ENCODE data around the gene PAIP1. TPM values are rescaled to one million over a fixed set of nuclear protein-coding genes. Genes with fewer than 3 reads are reported as not detected.
"Not testable (repeated sequence)": the region's sequence is repeated elsewhere in the genome, so short reads cannot be mapped to it uniquely, and the experiment has no call there.

Gene PAIP1
- total RNA-seq, 1 donor from 2014 or later, result 88.2 TPM

DNA sequence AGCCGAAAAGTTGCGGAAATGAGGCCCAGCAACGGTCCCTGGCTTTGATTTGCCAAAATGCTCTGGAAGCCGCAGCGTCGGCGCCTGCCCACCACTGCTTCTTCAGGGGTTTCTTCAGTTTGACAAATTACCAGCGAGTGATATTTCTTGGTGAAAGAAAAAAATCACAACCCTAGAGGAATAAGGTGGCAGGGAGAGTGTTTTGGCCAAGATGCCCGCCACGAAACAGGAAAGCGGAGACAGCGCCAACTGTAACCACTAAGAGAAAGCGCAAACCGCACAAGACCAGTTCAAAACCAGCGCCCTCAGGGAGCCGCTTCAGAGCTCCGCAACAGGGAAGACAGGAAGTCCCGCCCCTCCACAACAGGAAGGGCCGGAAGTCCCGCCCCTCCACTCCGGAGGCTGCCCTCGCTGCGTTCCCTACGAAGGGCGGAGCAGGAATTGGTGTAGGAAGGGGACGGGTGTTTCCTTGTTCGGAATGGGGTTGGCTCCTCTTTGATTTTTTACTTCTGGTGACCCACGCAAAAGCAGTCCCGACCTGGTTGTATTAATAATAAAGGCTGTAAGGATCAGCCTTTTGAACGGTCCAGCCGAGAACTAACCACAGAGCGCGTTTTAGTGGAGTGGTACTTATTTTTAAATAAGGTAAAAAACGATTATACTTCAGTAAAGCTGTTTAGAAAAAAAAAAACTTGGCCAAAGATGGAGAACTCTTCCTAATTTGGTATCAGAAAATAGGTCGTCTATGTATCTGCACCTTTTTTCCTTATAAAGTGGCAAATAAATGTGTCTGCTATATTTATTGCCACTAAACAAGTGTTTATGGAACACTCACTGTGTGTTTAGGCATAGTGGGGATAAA, 41.8 kb downstream of the PAIP1 start, which contains the start of gene C5orf34:
C5orf34 (minus strand) TSS at position 333 of the 862 bp plus-strand sequence. CDS start 5,809 bp downstream, outside the sequence.
- DNase-seq, result peak; percentile 97

GRCh38 chr5:43514471-43514815, 42.4 kb downstream of the PAIP1 start:
- DNase-seq, result peak; percentile 63

DNA sequence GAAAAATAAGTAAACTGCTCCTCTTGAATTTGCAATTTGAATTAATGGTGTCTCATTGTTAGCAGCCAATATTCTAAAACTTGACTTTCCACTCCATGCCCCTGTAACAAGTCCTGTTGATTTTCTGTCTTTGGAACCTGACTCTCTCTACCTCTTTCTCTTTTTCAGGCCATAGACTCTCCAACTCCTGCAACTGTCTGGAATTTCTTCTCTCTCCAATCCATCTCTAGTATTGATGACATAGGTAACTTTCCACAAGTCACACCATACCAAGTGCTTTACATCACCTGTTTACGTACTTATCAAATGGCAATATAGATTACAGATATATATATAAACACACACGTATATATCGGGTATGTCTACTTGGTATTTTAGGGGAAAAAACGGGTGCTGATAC, 42.9 kb downstream of the PAIP1 start:
- DNase-seq, result peak; percentile 8

DNA sequence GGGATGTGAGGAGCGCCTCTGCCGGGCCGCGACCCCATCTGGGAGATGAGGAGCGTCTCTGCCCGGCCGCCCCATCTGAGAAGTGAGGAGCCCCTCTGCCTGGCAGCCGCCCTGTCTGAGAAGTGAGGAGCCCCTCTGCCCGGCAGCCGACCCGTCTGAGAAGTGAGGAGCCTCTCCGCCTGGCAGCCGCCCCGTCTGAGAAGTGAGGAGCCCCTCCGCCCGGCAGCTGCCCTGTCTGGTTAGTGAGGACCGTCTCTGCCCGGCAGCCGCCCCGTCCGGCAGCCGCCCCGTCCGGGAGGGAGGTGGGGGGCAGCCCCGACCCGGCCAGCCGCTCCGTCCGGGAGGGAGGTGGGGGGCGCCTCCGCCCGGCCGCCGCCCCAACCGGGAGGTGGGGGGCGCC, 45.8 kb downstream of the PAIP1 start:
- not testable (repeated sequence) for DNase-seq

GRCh38 chr5:43498581-43498980, 58.3 kb downstream of the PAIP1 start:
- no peak for DNase-seq

- DNase-seq, result no peak
Observed at GRCh38 chr5:43497311-43498104, 59.4 kb downstream of the PAIP1 start.

GRCh38 chr5:43491326-43491725, 65.6 kb downstream of the PAIP1 start:
- DNase-seq, result no peak

DNA sequence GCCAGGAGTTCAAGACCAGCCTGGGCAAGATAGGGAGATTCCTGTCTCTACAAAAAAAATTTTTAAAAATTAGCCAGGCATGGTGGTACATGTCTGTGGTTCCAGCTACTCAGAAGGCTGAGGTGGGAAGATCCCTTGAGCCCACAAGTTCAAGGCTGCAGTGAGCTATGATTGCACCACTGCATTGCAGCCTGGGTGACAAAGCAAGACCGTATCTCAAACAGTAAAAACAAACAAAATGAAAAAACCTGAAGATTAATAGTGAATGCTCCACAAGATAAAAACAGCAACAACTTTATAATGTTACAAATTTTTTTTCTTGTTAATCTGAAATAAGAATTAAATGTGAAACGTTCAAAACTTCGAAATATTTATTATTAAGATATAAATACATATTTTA, 70.5 kb downstream of the PAIP1 start:
- DNase-seq, result no peak

DNA sequence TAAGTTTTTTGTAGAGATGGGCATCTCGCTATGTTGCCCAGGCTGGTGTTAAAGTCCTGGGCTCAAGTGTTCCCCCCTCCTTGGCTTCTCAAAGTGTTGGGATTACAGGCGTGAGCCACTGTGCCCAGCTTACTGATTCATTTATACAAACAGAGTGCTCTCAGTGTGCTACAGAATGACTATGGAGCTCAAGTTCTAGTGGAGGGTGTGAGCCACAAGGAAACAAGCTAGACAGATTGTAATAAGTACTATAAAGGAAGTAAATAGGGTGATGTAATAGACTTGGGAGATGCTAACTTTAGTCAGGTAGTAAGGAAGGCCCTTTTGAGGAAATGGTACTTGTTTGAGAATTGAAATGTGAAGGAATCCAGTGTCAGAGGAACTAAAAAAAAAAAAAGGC, 71.5 kb downstream of the PAIP1 start:
- no peak for DNase-seq

GRCh38 chr5:43484106-43484849, 72.6 kb downstream of the PAIP1 start:
- peak; percentile 91 for DNase-seq

DNA sequence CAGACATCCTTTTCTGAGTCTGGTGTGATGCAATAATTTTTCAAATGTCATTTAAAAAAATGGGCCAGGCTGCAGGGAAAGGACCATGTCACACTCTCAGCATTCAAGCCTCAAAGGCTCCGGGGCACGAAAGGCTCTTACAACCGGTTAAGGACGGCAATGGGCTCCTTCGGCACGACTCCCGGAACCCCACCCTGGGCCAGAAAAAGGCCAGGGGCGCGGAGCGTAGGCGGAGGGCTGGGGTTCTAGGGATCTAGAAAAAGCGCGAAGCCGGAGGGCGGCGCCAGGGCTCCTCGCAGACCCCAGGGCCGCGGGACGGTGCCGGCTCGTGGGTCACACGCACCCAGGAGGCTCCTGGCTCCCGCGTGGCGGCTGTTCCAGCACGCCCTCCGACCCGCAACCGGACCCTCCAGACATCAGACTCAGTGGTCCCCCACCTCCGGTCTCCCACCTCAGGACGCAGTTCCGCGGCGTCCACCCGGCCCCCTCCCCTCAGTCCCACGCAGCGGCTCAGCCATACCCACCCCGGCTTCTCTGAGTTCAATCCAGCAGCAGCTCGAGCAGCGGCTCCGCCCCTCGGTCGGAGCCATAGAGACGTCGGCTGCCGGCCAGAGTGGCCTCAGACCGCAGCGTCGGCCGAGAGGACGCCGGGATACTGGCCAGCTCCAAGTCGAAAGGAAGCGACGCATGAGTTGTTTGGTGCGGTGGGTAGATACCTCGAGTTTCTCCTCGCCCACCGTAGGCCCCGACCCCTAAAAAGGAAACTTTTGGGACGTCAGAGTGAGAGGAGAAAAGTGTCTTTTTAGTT, 73.4 kb downstream of the PAIP1 start, which contains the start of gene TMEM267:
TMEM267 (minus strand) TSS at position 568 of the 808 bp plus-strand sequence. CDS start 29,896 bp downstream, outside the sequence.
- peak; percentile 96 for DNase-seq

GRCh38 chr5:43482490-43483297, 74.2 kb downstream of the PAIP1 start:
- peak; percentile 13 for DNase-seq

Other genes starting within 250 kb of the PAIP1 start
- gene HMGCS1, start 243.7 kb downstream of the PAIP1 start, total RNA-seq, result 57.5 and 117 TPM in 2 replicates
- gene CCL28, start 144.7 kb downstream of the PAIP1 start, total RNA-seq, result 1.2 and 3.6 TPM in 2 replicates
- 5.8 and 10.2 TPM in 2 replicates for gene TMEM267, start 73.2 kb downstream of the PAIP1 start, total RNA-seq
- gene C5orf34, start 41.9 kb downstream of the PAIP1 start, total RNA-seq, result 2.4 and 4.7 TPM in 2 replicates
- 84.6 and 126 TPM in 2 replicates for gene NNT, start 46.1 kb upstream of the PAIP1 start, total RNA-seq